Erythroblast (primary cell): ENCODE data around the gene AACS.

Experiments
- GATA1 ChIP-seq: IDR thresholded peaks from 2 replicates; pipeline ENCODE4 v1.6.1; 2011; ENCODE audit warnings: low read depth, mild to moderate bottlenecking, control low read depth, low read length, moderate library complexity
- POLR2A ChIP-seq: IDR thresholded peaks from 2 replicates; pipeline ENCODE4 v1.6.1; 2011; ENCODE audit warnings: mild to moderate bottlenecking, low read length

DNA sequence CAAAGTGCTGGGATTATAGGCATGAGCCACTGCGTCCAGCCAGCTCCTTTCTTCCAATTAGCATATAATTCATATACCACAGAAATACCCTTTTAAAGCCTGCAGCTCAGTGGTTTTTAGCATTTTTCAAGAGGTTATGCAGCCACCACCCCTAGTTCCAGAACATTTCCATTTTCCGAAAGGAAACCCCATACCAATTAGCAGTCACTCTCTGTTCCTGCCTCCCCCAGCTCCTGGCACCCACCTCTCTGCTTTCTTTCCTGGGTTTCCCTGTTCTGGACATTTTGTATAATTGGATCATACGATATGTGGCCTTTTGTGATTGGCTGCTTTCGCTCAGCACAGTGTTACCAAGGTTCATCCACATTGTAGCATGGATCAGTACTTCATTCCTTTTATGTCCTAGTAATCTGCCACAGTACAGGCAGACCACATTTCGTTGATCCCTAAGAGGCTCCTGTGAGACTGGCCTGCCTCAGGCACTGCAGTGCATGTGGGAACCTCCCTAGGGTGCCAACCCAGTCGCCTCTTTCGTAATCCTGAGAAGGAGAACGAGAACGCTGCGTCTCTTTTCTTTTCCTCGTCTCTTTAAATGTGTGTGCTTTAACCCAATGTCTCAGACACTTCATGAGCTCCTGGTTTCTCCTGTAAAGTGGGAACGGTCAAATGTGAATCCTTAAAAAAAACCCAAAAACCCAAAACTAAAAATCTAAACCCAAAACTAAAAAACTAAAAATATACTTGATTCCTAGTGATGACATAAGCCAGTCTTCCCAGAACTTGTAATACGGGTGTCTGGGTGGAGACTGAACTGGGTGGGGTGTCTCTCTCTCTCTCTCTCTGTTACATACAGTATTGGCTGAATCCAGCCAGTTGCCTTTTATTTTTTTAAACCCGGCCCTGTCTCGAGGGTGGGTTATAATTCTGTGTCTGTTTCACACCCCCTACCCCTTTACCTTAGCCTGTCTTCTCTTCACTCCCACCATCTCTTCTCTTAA is 14.7 kb downstream of the AACS start:
- TF ChIP-seq POLR2A (no peak), GATA1 (no peak)
